ENCODE measurements around the gene DTNBP1.

GRCh38 chr6:15535495-15536197 is 127.2 kb downstream of the DTNBP1 start:
- TF ChIP-seq EZH2phosphoT487 (IDR thresholded peaks at IDR 0.05; ENCODE audit: insufficient read depth, low read depth) (no peak), EZH2 (IDR thresholded peaks at IDR 0.05; ENCODE audit: insufficient read depth, poor library complexity, severe bottlenecking) (no peak)

Data from GM23248 (cell line).